A549 (cell line): ENCODE data around the gene ISG15. TPM values are rescaled to one million over a fixed set of nuclear protein-coding genes. Genes with fewer than 3 reads are reported as not detected.

Source experiments
- ATAC-seq, 2 experiments: fragments of 200-7000 bp in 1 of 2; fragments of >200 bp in 1 of 2; cut with Nextera tagmentation in 1 of 2; cut with Tn5 transposase in 1 of 2; 3 replicates each; pipeline versions ENCODE4 v1.8.0 to v1.9.1; 2018 to 2020; ENCODE audit warnings: mild to moderate bottlenecking in 1 of 2, moderate library complexity in 1 of 2
- CTCF ChIA-PET: fragments of 300-600 bp; sonication (Branson Sonifier 250); formaldehyde crosslinking; extraction: SDS; loops from one replicate; lab custom pipeline; 2021; ENCODE audit warnings: antibody characterized with exemption, inconsistent platforms; lab: Yijun Ruan, JAX
- POLR2A ChIA-PET: fragments of 350-600 bp; formaldehyde crosslinking; extraction: SDS; loops from one replicate; lab custom pipeline; 2021; ENCODE audit warnings: antibody characterized with exemption, inconsistent platforms; lab: Yijun Ruan, JAX
- DNase-seq, 2 experiments: peaks; one replicate each; pipeline versions ENCODE4 v3.0.0 to v3.0.0-alpha.2; 2011 to 2016; ENCODE audit warnings: low read depth in 1 of 2, low spot score in 1 of 2
- FAIRE-seq: peaks from 2 replicates; lab custom pipeline; 2011; peaks lifted over from hg19 to GRCh38; lab: Jason Lieb, UNC
- H3K27ac ChIP-seq, 2 experiments: fragments of >200 bp; sonication (Bioruptor Twin); formaldehyde crosslinking; 3 replicates each; pipeline ENCODE4 v1.5.1; 2016 to 2017
- H3K4me1 ChIP-seq: fragments of >200 bp; sonication (Bioruptor Twin); formaldehyde crosslinking; 3 replicates; pipeline ENCODE4 v1.6.1; 2016
- H3K4me2 ChIP-seq: fragments of >200 bp; sonication (Bioruptor Twin); formaldehyde crosslinking; 3 replicates; pipeline ENCODE4 v1.6.1; 2016
- H3K4me3 ChIP-seq: fragments of >200 bp; sonication (Bioruptor Twin); formaldehyde crosslinking; 3 replicates; pipeline ENCODE4 v1.5.1; 2016
- H3K9me3 ChIP-seq: fragments of >200 bp; sonication (Bioruptor Twin); formaldehyde crosslinking; 3 replicates; pipeline ENCODE4 v1.6.1; 2016
- CTCF ChIP-seq: fragments of >200 bp; sonication (Bioruptor Twin); formaldehyde crosslinking; IDR thresholded peaks from 3 replicates; pipeline ENCODE4 v1.5.1; 2016
- FOXS1 ChIP-seq: fragments of 250-450 bp; sonication (Bioruptor Pico); IDR thresholded peaks from 2 replicates; pipeline ENCODE4 v1.5.0; 2020; ENCODE audit warnings: mild to moderate bottlenecking, moderate library complexity
- NR3C1 ChIP-seq: fragments of >200 bp; sonication (Bioruptor Twin); formaldehyde crosslinking; IDR thresholded peaks from 3 replicates; pipeline ENCODE4 v1.6.1; 2017
- POLR2AphosphoS2 ChIP-seq: conservative IDR thresholded peaks from 2 replicates; pipeline ENCODE4 v1.6.1; 2012; ENCODE audit warnings: low read length, improper control_type of control experiment, inconsistent platforms
- REST ChIP-seq: fragments of 200-600 bp; sonication (generic); IDR thresholded peaks from 2 replicates; pipeline ENCODE4 v1.6.1; 2016; ENCODE audit warnings: antibody characterized with exemption, mild to moderate bottlenecking, moderate library complexity
- RNF2 ChIP-seq: fragments of 200-600 bp; sonication (generic); IDR thresholded peaks from 2 replicates; pipeline ENCODE4 v1.6.1; 2016; ENCODE audit warnings: low read depth, mild to moderate bottlenecking, antibody characterized with exemption, moderate library complexity, borderline replicate concordance
- SREBF2 ChIP-seq: fragments of 450-650 bp; IDR thresholded peaks from 2 replicates; pipeline ENCODE4 v1.6.1; 2014; ENCODE audit warnings: mild to moderate bottlenecking, moderate library complexity
- TP53 ChIP-seq: fragments of 250-450 bp; sonication (Bioruptor Pico); IDR thresholded peaks from 2 replicates; pipeline ENCODE4 v1.5.0; 2021; ENCODE audit warnings: mild to moderate bottlenecking, moderate library complexity
- ZC3H11A ChIP-seq: fragments of 450-650 bp; IDR thresholded peaks from 2 replicates; pipeline ENCODE4 v1.6.1; 2014; ENCODE audit warnings: antibody characterized with exemption, mild to moderate bottlenecking
- WGBS: methylation state at CpG from one replicate; pipeline ENCODE4 v1.1.6; 2017; ENCODE audit errors: missing lambda C conversion rate; 5-methylcytosine and 5-hydroxymethylcytosine counted together
- polyA plus RNA-seq, 4 experiments: library from polyadenylated mRNA; depleted of rRNA in 3 of 4; stranded (reverse); fragments of >200 nt; fragmentation: RNase III in 1 of 4; extraction: RNeasy Plus Mini Kit Qiagen cat#74134 plus additional on column Dnase treatment in 1 of 4; gene quantifications; 2 replicates in 3 of 4; 3 replicates in 1 of 4; pipeline ENCODE4 v1.2.3, GENCODE V29; 2011 to 2017
- TF ChIP-seq, protein P1 (sequence below): IDR thresholded peaks from 2 replicates; pipeline ENCODE4 v1.6.1; 2012; ENCODE audit warnings: low read depth, borderline replicate concordance
- TF ChIP-seq, protein P2 (sequence below): IDR thresholded peaks from 2 replicates; pipeline ENCODE4 v1.6.1; 2012

ISG15 gene
- polyA plus RNA-seq, 2 of the 4 experiments (the other 2 are of a cell fraction): 4.6 to 11.2 TPM

GRCh38 chr1:997993-998744 lies 15.1 kb upstream of the ISG15 start (continued):
- TF ChIP-seq SREBF2: no peak
- no peak for TF ChIP-seq NR3C1
- TF ChIP-seq REST: no peak
- no peak for TF ChIP-seq TP53 (CRISPR knock-in tag)
- TF ChIP-seq POLR2AphosphoS2: no peak

GRCh38 chr1:998745-998994 lies 14.6 kb upstream of the ISG15 start:
- WGBS: 0% methylated on average over 1 of the region's 27 CpGs
- ChIA-PET POLR2A (no interaction called here), CTCF (interaction anchor here (1.0 to 4.3 kb wide), 4 partner anchors 15 to 65 kb away, joined by 3 to 33 read pairs (median 10); partner anchors contain the start of gene ISG15)
- Histone ChIP-seq H3K4me2 (peak overlapping the region; percentile 95), H3K4me1 (peaks cover 14% of the 10 kb centered on the region), H3K9me3 (no peaks in the 10 kb centered on the region), H3K27ac (peak overlapping the region; percentile 97 to 100), H3K4me3 (peak overlapping the region; percentile 77)
- no peak for FAIRE-seq
- no peak for TF ChIP-seq CTCF
- TF ChIP-seq RNF2: no peak
- DNase-seq: no peak
- ATAC-seq: no peak

GRCh38 chr1:998995-999724 lies 14.1 kb upstream of the ISG15 start:
- DNase-seq (no peak), FAIRE-seq (no peak), ATAC-seq (0 out of 6 replicates have a peak, but pooled peaks of 1 of the 2 experiments have one; percentile 0)
- 0% methylated on average over 5 of the region's 86 CpGs for WGBS
- TF ChIP-seq, protein P1, sequence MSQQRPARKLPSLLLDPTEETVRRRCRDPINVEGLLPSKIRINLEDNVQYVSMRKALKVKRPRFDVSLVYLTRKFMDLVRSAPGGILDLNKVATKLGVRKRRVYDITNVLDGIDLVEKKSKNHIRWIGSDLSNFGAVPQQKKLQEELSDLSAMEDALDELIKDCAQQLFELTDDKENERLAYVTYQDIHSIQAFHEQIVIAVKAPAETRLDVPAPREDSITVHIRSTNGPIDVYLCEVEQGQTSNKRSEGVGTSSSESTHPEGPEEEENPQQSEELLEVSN: peak; percentile 55
- TF ChIP-seq, protein P2, sequence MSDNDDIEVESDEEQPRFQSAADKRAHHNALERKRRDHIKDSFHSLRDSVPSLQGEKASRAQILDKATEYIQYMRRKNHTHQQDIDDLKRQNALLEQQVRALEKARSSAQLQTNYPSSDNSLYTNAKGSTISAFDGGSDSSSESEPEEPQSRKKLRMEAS: peak; percentile 5; the same call in 1 of the 2 replicates
- no peak for TF ChIP-seq ZC3H11A
- TF ChIP-seq FOXS1 (CRISPR knock-in tag): 0 out of 2 replicates have a peak, but pooled peaks have one; percentile 24
- Histone ChIP-seq H3K9me3 (no peaks in the 10 kb centered on the region), H3K4me1 (peaks cover 14% of the 10 kb centered on the region), H3K27ac (peak overlapping the region; percentile 97 to 100), H3K4me2 (peak overlapping the region; percentile 95), H3K4me3 (peak overlapping the region; percentile 77)
- ChIA-PET CTCF (interaction anchor here (0.7 to 4.3 kb wide), 5 partner anchors 15 to 123 kb away, joined by 3 to 33 read pairs (median 4); partner anchors contain the start of gene ISG15), POLR2A (interaction anchor here (0.6 to 1.0 kb wide), 2 partner anchors 60 to 83 kb away, joined by 3 read pairs; no protein-coding TSS in a partner anchor)
